GM19043 (cell line): ENCODE data around the gene MOSMO.
"Not testable (repeated sequence)": the region's sequence is repeated elsewhere in the genome, so short reads cannot be mapped to it uniquely, and the experiment has no call there.

Experiments used
- ATAC-seq: cut with Tn5 transposase; IDR thresholded peaks from one replicate; pipeline ENCODE4 v1.9.1; 2021; ENCODE audit warnings: low read depth; ENCODE audit not compliant: unreplicated experiment

MOSMO gene

GRCh38 chr16:22002047-22002446 is 5.9 kb upstream of the MOSMO start:
- ATAC-seq: not testable (repeated sequence)

GRCh38 chr16:22003195-22003594 is 4.7 kb upstream of the MOSMO start:
- ATAC-seq: no peak

GRCh38 chr16:22004341-22004740 is 3.6 kb upstream of the MOSMO start:
- ATAC-seq: no peak

GRCh38 chr16:22005746-22006145 is 2.2 kb upstream of the MOSMO start:
- ATAC-seq: no peak

- ATAC-seq: no peak
Observed at GRCh38 chr16:22006636-22007035, 1.3 kb upstream of the MOSMO start.

GRCh38 chr16:22007159-22007508 is 777 bp upstream of the MOSMO start:
- ATAC-seq: no peak

GRCh38 chr16:22008215-22009059 is 526 bp downstream of the MOSMO start:
- ATAC-seq: no peak

- ATAC-seq: no peak
Observed at GRCh38 chr16:22010902-22011301, 3.0 kb downstream of the MOSMO start.

GRCh38 chr16:22012241-22012640 is 4.3 kb downstream of the MOSMO start:
- no peak for ATAC-seq

GRCh38 chr16:22013486-22013885 is 5.6 kb downstream of the MOSMO start:
- ATAC-seq: no peak

GRCh38 chr16:22014271-22014873 is 6.5 kb downstream of the MOSMO start:
- no peak for ATAC-seq

- no peak for ATAC-seq
Observed at GRCh38 chr16:22016927-22017326, 9.0 kb downstream of the MOSMO start.

GRCh38 chr16:22018559-22018958 is 10.6 kb downstream of the MOSMO start:
- ATAC-seq: no peak

- ATAC-seq: no peak
Observed at GRCh38 chr16:22022151-22022550, 14.2 kb downstream of the MOSMO start.

GRCh38 chr16:22023505-22023904 is 15.6 kb downstream of the MOSMO start:
- no peak for ATAC-seq

GRCh38 chr16:22024785-22025184 is 16.9 kb downstream of the MOSMO start:
- not testable (repeated sequence) for ATAC-seq

- ATAC-seq: no peak
Observed at GRCh38 chr16:22027633-22028032, 19.7 kb downstream of the MOSMO start.

- ATAC-seq: no peak
Observed at GRCh38 chr16:22029632-22030031, 21.7 kb downstream of the MOSMO start.

GRCh38 chr16:22030087-22030812 is 22.3 kb downstream of the MOSMO start:
- ATAC-seq: no peak

- ATAC-seq: no peak
Observed at GRCh38 chr16:22031483-22032083, 23.7 kb downstream of the MOSMO start.

GRCh38 chr16:22034503-22034902 is 26.6 kb downstream of the MOSMO start:
- ATAC-seq: no peak
